GM18867 (cell line): ENCODE results near the gene KRTAP10-3.
"Not testable (repeated sequence)": the region's sequence is repeated elsewhere in the genome, so short reads cannot be mapped to it uniquely, and the experiment has no call there.

ENCODE experiments used
- ATAC-seq: cut with Tn5 transposase; IDR thresholded peaks from one replicate; pipeline ENCODE4 v1.9.1; 2021; ENCODE audit warnings: mild to moderate bottlenecking, moderate library complexity; ENCODE audit not compliant: unreplicated experiment

Gene KRTAP10-3

GRCh38 chr21:44572959-44573583 lies 14.5 kb upstream of the KRTAP10-3 start:
- no peak for ATAC-seq

GRCh38 chr21:44571844-44572782 lies 13.5 kb upstream of the KRTAP10-3 start:
- ATAC-seq = no peak

DNA sequence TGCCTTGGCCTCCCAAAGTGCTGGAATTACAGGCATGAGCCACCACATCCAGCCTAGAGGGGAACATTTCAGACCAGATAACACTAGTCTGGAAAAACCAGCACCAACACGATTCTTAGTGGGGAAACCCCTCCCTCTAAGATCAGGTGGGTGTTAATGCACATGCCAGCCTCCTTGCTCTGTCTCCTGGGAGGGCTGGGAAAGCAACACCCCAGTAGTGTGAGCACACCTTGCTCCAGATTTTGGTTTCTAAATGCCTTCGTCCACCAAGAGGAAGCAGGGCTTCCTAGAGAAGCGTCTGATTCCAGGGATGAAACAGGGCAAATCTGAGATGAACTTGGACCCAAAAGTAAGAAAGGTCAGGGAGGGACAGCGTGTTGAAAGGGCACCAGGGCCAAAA lies 12.7 kb upstream of the KRTAP10-3 start:
- ATAC-seq = no peak

DNA sequence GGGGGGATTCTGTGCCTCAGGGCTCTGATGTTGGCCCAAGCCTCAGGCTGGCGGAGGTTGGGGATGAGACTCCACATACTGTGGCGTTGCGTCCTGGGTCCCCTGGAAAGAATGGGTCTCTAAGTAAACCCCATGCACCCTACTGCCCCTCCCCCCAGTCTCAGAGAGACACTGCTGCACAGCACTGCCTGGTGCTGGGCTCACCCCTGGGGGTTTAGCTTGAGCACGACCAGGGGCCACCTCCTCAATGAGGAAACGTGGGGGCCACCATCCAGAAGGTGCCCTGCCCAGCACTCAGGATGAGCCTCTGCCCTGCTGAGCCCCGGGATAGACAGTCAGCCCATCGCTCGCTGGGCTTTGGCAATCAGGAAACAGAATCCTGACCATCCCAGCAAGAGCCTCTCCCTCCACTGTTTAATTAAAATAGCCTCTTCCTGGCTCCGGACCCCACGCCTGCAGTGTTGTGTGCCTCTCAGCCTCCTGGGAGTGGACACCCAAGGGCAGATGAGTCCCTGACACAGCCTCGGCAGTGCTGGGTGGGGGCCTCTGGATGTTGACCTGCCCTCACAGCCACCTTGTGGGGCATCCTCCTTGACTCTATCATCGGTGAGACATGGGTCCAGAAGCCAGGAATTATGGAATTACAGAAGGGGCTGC lies 11.4 kb upstream of the KRTAP10-3 start:
- ATAC-seq = no peak

DNA sequence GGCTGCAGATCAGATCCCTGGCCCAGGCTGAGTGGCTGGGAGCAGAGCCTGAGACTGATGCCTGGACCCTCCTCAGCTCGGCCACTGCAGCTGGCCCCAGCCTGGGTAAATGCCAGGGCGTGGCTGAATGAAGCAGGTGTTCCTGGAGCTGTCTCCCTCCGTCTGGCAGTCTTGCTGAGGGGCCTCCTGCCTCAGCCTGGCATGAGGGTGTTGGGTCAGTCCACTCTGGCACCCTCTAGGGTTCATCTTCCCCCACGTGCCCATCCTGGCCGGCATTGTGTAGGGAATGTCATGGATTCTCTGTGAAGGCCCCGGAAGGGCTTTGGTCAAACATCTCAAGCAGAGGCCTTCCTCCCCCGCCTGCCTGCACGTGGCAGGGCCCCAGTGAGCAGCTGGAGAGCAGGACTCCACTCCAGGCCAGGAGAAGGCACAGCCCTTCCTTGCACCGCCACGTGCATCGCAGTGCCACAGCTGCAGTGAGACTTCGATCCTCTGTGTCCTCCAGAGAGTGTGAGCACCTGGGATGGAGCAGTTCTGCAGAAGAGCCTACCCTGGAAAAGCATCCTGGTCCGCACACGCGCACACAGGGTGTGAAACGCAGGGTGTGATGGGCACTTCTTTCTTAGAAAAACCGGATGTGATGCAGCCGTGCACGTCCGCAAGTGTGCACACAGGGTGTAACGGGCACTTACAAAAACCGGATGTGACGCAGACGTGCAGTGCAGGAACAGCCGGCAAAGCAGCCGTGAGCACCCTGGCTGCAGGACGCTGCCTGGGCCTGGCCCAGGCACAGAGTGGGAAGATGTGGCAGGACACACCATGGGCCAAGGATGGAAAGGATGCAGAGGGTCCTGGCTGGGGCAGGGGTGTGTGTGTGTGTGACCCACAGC lies 10.3 kb upstream of the KRTAP10-3 start:
- no peak for ATAC-seq

GRCh38 chr21:44568261-44568660 lies 9.7 kb upstream of the KRTAP10-3 start:
- ATAC-seq = no peak

DNA sequence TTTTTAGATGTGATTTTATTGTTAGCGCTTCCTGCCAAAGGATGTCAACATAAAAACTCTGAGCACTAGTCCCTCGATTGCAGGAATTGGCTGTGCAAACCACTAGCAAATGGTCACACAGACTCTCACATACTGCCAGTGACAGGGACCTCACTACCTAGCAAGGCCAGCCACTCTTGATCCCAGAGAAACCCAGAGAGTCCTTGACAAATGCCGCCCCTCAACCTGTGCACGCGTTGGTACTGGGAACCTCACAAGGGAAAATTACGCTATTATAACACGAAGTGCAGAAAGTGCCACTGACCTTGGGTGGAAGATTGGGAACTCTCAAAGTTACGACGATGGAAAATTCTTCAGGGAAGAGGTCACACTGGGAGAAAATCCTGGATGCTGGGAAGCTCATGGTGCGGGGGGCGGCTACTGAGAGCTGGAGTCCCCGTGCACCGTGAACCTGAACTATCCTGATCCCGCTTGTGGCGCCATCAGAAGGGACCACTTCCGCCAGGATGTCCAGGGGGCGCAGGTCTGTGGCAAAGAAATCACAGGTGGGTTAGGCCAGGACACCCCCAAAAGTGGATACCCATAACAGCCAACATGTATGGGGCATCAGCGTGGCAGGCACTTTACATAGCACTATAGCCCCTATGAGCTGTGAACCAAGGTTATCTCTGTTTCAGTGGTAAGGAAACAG lies 9.0 kb upstream of the KRTAP10-3 start:
- no peak for ATAC-seq

- ATAC-seq = no peak
These were observed 7.8 kb upstream of the KRTAP10-3 start for GRCh38 chr21:44566403-44566802.

- no peak for ATAC-seq
These were observed 6.4 kb upstream of the KRTAP10-3 start for GRCh38 chr21:44564886-44565598.

DNA sequence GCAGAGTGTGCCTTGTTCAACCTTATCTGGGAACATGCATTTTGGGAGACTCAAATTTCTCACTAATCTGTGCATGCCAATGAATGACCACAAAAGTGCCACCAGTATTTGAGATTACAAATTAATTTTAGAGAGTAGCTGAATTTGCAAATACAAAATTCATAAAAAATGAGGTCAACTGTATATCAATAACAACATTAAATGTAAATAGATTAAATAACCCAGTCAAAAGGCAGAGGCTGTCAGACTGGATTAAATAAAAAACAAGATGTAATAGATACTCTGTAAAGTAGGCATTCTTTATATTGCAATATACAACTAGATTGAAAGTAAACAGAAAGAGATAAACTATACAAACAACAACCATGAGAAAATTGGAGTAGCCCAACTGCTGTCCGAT lies 5.5 kb upstream of the KRTAP10-3 start:
- ATAC-seq = no peak

GRCh38 chr21:44558329-44558675 lies 293 bp downstream of the KRTAP10-3 start:
- ATAC-seq = not testable (repeated sequence)

DNA sequence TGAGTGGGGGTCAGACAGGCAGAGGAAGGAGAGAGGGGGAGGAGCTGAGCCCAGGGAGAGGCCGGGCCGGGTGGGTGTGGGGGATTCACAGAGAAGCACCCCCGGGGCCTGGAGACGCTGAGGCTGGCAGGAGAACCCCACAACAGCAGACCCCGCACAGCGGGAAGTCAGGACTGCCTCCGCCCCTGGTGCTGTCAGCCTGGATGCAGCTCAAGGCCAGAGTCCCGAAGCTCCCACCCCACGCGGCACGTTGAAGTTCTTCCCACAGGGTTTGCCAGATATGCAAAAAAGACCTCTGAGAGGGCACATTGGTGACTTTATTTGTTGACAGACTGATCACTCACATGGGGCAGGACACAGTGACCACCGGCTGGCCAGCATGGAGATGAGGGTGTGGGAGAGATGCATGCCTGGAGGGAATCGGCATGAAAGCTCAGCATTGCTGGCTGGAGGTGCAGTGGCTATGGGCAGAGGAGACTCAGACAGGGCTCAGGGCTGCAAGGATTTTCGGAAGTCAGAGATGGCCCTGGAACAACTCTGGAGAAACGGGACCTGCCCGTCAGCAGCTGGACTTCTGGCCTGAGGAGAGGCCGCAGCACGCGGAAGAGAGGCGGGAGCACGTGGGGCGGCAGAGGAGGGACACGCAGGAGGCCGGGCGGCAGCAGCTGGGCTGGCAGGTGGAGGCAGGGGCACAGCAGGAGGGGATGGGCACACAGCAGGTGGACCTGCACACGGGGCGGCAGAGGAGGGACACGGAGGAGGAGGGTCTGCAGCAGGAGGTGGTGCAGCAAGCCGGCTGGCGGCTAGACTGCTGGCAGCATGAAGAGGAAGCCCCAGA lies 885 bp downstream of the KRTAP10-3 start:
- ATAC-seq = no peak

DNA sequence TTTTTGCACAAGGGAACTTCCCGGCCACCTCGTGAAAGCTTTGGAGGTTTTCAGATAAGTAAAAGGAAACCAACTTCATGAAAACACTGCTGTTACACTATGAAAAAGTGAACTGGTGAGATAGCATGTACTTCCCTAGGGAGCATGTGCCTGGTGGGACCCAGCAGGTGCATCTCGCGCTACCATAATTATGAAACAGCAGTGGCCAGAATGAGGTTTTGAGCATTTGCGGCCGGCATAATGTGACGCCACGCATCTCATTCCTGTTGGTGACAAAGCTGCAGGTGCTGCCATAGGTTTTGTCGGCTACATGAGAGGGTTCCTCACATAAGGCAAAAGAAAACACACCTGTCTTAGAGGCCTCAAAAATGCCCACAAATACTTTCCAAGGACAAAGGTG lies 1.7 kb downstream of the KRTAP10-3 start:
- no peak for ATAC-seq

DNA sequence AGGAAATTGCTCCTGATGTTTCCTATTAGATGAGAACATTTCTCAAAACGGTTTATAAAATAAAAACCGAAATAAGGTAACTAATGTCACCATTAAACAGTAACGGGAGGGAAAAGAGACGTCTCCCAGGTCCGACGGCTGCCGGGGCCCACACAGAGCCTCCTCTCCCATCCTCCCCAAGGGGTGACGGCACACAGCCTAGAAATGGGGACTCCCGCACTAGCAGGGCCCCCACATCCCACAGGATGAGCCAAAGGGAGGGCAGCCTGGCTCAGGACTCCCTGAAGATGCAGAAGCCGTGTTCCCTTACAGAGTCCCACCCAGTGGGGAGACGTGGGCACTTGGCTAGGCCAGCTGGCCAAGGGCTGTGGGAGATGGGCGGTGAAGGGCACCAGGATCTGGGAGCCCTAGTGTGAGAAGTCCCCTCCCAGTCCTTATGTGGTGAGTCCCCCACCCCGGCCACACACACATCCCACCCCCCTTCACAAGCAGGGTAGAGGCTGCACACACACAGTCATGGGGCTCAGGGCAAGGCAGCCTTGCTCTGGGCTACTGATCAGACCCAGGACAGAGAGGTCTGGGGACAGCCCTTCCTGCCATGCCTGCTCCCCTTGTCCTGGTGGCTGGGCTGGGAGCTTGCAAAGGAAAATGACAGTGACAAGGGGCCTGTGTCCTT lies 3.3 kb downstream of the KRTAP10-3 start:
- ATAC-seq = no peak

GRCh38 chr21:44552681-44553080 lies 5.9 kb downstream of the KRTAP10-3 start:
- no peak for ATAC-seq

DNA sequence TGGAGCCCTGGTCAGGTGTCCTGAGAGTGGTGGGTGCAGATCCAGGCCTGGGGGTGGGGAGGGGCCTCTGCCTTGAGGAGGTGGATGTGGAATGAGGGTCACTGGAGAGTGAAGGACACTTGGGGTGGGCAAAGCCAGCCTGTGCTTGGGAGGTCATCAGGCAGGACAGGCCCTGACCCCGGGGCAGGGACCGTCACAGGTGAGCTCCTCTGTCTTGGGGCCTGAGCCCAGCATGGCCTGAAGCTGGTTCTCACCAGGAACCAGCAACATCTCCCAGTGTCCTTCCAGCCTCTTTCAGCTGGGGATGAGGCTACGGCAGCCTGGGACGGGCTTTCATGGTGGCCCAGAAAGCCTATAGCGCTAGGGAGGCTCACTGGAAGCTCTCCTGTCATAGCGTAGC lies 6.5 kb downstream of the KRTAP10-3 start:
- ATAC-seq = no peak

- no peak for ATAC-seq
These were observed 7.1 kb downstream of the KRTAP10-3 start, which contains the start of gene KRTAP10-2 for GRCh38 chr21:44551340-44551961. Gene KRTAP10-2, minus strand, starts transcription at chr21:44551505. Its CDS starts 47 bp downstream, at chr21:44551458.

DNA sequence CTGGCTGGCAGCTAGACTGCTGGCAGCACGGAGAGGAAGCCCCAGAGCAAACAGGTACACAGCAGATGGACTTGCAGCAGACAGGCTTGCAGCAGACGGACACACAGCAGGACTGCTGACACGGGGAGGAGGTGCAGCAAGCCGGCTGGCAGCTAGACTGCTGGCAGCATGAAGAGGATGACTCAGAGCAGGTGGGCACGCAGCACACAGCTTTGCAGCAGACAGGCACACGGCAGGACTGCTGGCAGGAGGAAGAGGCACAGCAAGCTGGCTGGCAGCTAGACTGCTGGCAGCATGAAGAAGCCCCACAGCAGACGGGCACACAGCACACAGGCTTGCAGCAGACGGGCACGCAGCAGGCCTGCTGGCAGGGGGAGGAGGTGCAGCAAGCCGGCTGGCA lies 7.8 kb downstream of the KRTAP10-3 start:
- no peak for ATAC-seq
